HepG2 (cell line): ENCODE measurements around the gene ARL11. TPM values are rescaled to one million over a fixed set of nuclear protein-coding genes. Genes with fewer than 3 reads are reported as not detected.

ENCODE experiments used
- AKAP8 ChIP-seq: sonication (generic); formaldehyde crosslinking; IDR thresholded peaks from 2 replicates; pipeline ENCODE4 v1.5.1; 2020; ENCODE audit warnings: mild to moderate bottlenecking, missing genetic modification reagents
- BRD4 ChIP-seq: sonication (generic); formaldehyde crosslinking; IDR thresholded peaks from 2 replicates; pipeline ENCODE4 v1.4.0; 2020; ENCODE audit warnings: missing genetic modification reagents
- EP300 ChIP-seq, 3 experiments: sonication (generic) in 1 of 3; formaldehyde crosslinking in 1 of 3; IDR thresholded peaks; 2 replicates each; pipeline versions ENCODE4 v1.5.1 to v1.6.1; 2011 to 2020; ENCODE audit warnings: low read depth in 2 of 3, low read length in 2 of 3, borderline replicate concordance in 1 of 3, improper control_type of control experiment in 1 of 3, mild to moderate bottlenecking in 1 of 3, missing genetic modification reagents in 1 of 3, moderate library complexity in 1 of 3
- FOSL2 ChIP-seq: sonication (generic); formaldehyde crosslinking; IDR thresholded peaks from 2 replicates; pipeline ENCODE4 v1.4.0; 2020; ENCODE audit warnings: missing genetic modification reagents
- FOXP1 ChIP-seq, 2 experiments: fragments of 450-650 bp in 1 of 2; IDR thresholded peaks; 2 replicates each; pipeline ENCODE4 v1.6.1; 2017 to 2018; ENCODE audit warnings: antibody characterized with exemption in 1 of 2
- GABPA ChIP-seq, 2 experiments: IDR thresholded peaks; 2 replicates each; pipeline ENCODE4 v1.6.1; 2011 to 2016; ENCODE audit warnings: low read depth in 2 of 2, low read length in 1 of 2, missing biosample characterization in 1 of 2, missing genetic modification characterization in 1 of 2
- GATA4 ChIP-seq: sonication (generic); IDR thresholded peaks from 2 replicates; pipeline ENCODE4 v1.6.1; 2016; ENCODE audit warnings: antibody characterized with exemption, low read depth, borderline replicate concordance
- HOMEZ ChIP-seq: IDR thresholded peaks from 2 replicates; pipeline ENCODE4 v1.6.1; 2016; ENCODE audit warnings: low read depth
- JDP2 ChIP-seq: sonication (generic); formaldehyde crosslinking; IDR thresholded peaks from 2 replicates; pipeline ENCODE4 v1.8.1; 2022; ENCODE audit warnings: missing genetic modification reagents, borderline replicate concordance
- MLLT10 ChIP-seq: sonication (generic); formaldehyde crosslinking; IDR thresholded peaks from 2 replicates; pipeline ENCODE4 v1.4.0; 2020; ENCODE audit warnings: missing genetic modification reagents
- NCOA2 ChIP-seq: sonication (generic); formaldehyde crosslinking; IDR thresholded peaks from 2 replicates; pipeline ENCODE4 v1.8.0; 2022; ENCODE audit warnings: inconsistent platforms
- NFIC ChIP-seq: IDR thresholded peaks from 2 replicates; pipeline ENCODE4 v1.6.1; 2012; ENCODE audit warnings: mild to moderate bottlenecking, low read length, inconsistent platforms
- PAXIP1 ChIP-seq: sonication (generic); formaldehyde crosslinking; conservative IDR thresholded peaks from 2 replicates; pipeline ENCODE4 v1.4.0; 2020; ENCODE audit warnings: mild to moderate bottlenecking, missing genetic modification reagents, moderate library complexity
- RARA ChIP-seq: IDR thresholded peaks from 2 replicates; pipeline ENCODE4 v1.6.1; 2016; ENCODE audit warnings: missing genetic modification reagents, missing compliant biosample characterization
- SIN3B ChIP-seq: fragments of 150-350 bp; IDR thresholded peaks from 2 replicates; pipeline ENCODE4 v1.6.1; 2014; ENCODE audit warnings: low read length
- ZBTB43 ChIP-seq: sonication (generic); formaldehyde crosslinking; conservative IDR thresholded peaks from 2 replicates; pipeline ENCODE4 v1.4.0; 2020; ENCODE audit warnings: missing genetic modification reagents
- ZNF451 ChIP-seq: sonication (generic); formaldehyde crosslinking; IDR thresholded peaks from 2 replicates; pipeline ENCODE4 v1.5.0; 2020; ENCODE audit warnings: mild to moderate bottlenecking, missing genetic modification reagents
- polyA plus RNA-seq, 8 experiments: library from polyadenylated mRNA; depleted of rRNA in 3 of 8; stranded (reverse) in 7 of 8; unstranded in 1 of 8; fragments of >200 nt; fragmentation: Illumina TruSeq in 4 of 8; extraction: Trizol in 4 of 8; gene quantifications; 2 replicates each; pipeline versions ENCODE4 v1.2.1 to v1.2.3, GENCODE V29; 2011 to 2016; ENCODE audit warnings: low read depth in 4 of 8, missing spikeins in 1 of 8, mixed read lengths in 1 of 8; ENCODE audit not compliant: insufficient read depth in 1 of 8
- total RNA-seq, 5 experiments: library from RNA; depleted of rRNA; stranded (reverse); fragments of >200 nt; fragmentation: Illumina TruSeq; extraction: Trizol; gene quantifications; 2 replicates each; pipeline ENCODE4 v1.2.3, GENCODE V29; 2016; ENCODE audit warnings: low read depth in 1 of 5
- TF ChIP-seq, protein P1 (sequence below): sonication (generic); formaldehyde crosslinking; IDR thresholded peaks from 2 replicates; pipeline ENCODE4 v1.5.0; 2020; ENCODE audit warnings: mild to moderate bottlenecking, missing genetic modification reagents, borderline replicate concordance

ARL11 gene
- total and polyA plus RNA-seq, 2 of the 13 experiments (the other 11 are each of a cell fraction or from before 2014, with no cell fraction given), result 0.04 to 0.22 TPM

DNA sequence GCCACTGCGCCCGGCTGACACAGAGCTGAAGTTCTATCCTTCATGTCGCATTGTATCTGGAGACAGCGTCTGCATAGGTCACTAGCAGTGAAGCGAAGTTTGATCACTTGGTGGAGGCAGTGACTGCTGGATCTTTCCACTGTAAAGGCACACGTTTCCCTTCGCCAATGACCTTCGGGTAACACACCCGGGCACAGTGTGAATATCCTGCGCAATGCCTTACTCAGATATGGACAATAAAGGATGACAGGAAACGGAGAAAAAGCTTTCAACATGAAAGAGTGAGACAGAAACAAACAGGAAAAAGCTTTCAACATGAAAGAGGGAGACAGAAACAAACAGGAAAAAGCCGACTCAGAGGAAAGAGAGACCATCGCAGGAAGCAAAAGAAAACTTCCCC is 17.1 kb downstream of the ARL11 start (continued):
- TF ChIP-seq GABPA (IDR thresholded peaks at IDR 0.05; ENCODE audit: low read depth, low read length) (no peak), GABPA (CRISPR knock-in tag; IDR thresholded peaks at IDR 0.05; ENCODE audit: low read depth) (0 out of 2 replicates have a peak, but pooled peaks have one; percentile 33), MLLT10 (CRISPR knock-in tag) (no peak), ZBTB43 (CRISPR knock-in tag) (0 out of 2 replicates have a peak, but pooled peaks have one; percentile 24), BRD4 (CRISPR knock-in tag) (no peak), SIN3B (no peak), ZNF451 (CRISPR knock-in tag) (no peak), HOMEZ (CRISPR knock-in tag) (peak; percentile 46; the same call in 1 of the 2 replicates), PAXIP1 (0 out of 2 replicates have a peak, but pooled peaks have one; percentile 20), NCOA2 (CRISPR knock-in tag) (0 out of 2 replicates have a peak, but pooled peaks have one; percentile 19), GATA4 (no peak), JDP2 (no peak), EP300 (IDR thresholded peaks at IDR 0.05; ENCODE audit: low read depth in 2 of 2, low read length in 2 of 2) (peak in 1 of 2 experiments; percentile 75; a peak in 1 of 4 replicates), EP300 (CRISPR knock-in tag; IDR thresholded peaks at IDR 0.05; ENCODE audit: borderline replicate concordance) (no peak; the same call in 1 of the 2 replicates), RARA (CRISPR knock-in tag) (peak; percentile 46), AKAP8 (CRISPR knock-in tag) (no peak), FOXP1 (IDR thresholded peaks at IDR 0.05) (no peak), FOXP1 (CRISPR knock-in tag; IDR thresholded peaks at IDR 0.05) (peak; percentile 47; the same call in 1 of the 2 replicates), FOSL2 (CRISPR knock-in tag) (0 out of 2 replicates have a peak, but pooled peaks have one; percentile 18), NFIC (peak; percentile 40; the same call in 1 of the 2 replicates)
- TF ChIP-seq, protein P1, sequence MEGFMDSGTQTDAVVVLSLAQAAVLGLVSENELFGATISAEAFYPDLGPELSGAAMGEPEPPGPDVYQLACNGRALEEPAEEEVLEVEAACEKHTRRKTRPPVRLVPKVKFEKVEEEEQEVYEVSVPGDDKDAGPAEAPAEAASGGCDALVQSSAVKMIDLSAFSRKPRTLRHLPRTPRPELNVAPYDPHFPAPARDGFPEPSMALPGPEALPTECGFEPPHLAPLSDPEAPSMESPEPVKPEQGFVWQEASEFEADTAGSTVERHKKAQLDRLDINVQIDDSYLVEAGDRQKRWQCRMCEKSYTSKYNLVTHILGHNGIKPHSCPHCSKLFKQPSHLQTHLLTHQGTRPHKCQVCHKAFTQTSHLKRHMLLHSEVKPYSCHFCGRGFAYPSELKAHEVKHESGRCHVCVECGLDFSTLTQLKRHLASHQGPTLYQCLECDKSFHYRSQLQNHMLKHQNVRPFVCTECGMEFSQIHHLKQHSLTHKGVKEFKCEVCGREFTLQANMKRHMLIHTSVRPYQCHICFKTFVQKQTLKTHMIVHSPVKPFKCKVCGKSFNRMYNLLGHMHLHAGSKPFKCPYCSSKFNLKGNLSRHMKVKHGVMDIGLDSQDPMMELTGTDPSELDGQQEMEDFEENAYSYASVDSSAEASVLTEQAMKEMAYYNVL (CRISPR knock-in tag), result 0 out of 2 replicates have a peak, but pooled peaks have one; percentile 30
